Right renal cortex interstitium (tissue), 3 donors: ENCODE results near the gene LGALS1. TPM values are rescaled to one million over a fixed set of nuclear protein-coding genes. Genes with fewer than 3 reads are reported as not detected.

ENCODE experiments used
- DNase-seq, 3 donors: peaks; one replicate each; pipeline ENCODE4 v3.0.0-alpha.2; 2013; ENCODE audit warnings: low read depth in 3 of 3, low spot score in 2 of 3
- polyA plus RNA-seq, 3 donors: library from polyadenylated mRNA; unstranded; fragments of 120-200 nt; gene quantifications; one replicate each; pipeline ENCODE4 v1.2.1, GENCODE V29; 2013; ENCODE audit not compliant: insufficient read length in 3 of 3

Gene LGALS1
- polyA plus RNA-seq = 100 to 1,000 TPM; 308 to 363 (median 348) TPM

- DNase-seq = no peak
Observed at GRCh38 chr22:37674951-37675929, at the start of gene LGALS1. Gene LGALS1 (plus strand): TSS chr22:37675636. CDS start chr22:37675703, 67 bp downstream.

- DNase-seq = no peak
Observed at GRCh38 chr22:37625737-37626136, 49.7 kb upstream of the LGALS1 start.

- DNase-seq = no peak
Observed at GRCh38 chr22:37626144-37626543, 49.3 kb upstream of the LGALS1 start.

GRCh38 chr22:37626556-37627075 is 48.8 kb upstream of the LGALS1 start:
- DNase-seq = no peak

- DNase-seq = no peak
Observed at GRCh38 chr22:37627121-37627520, 48.3 kb upstream of the LGALS1 start.

GRCh38 chr22:37627545-37627944 is 47.9 kb upstream of the LGALS1 start:
- DNase-seq = no peak

- DNase-seq = no peak
Observed at GRCh38 chr22:37628830-37629229, 46.6 kb upstream of the LGALS1 start.

- no peak for DNase-seq
Observed at GRCh38 chr22:37629928-37630327, 45.5 kb upstream of the LGALS1 start.

GRCh38 chr22:37630839-37631435 is 44.5 kb upstream of the LGALS1 start:
- no peak for DNase-seq

GRCh38 chr22:37631448-37632173 is 43.8 kb upstream of the LGALS1 start:
- DNase-seq = no peak

GRCh38 chr22:37632174-37633088 is 43.0 kb upstream of the LGALS1 start:
- no peak for DNase-seq

GRCh38 chr22:37633089-37633624 is 42.3 kb upstream of the LGALS1 start:
- DNase-seq = no peak

- DNase-seq = peak; percentile 74 to 90 (median 85)
Observed at GRCh38 chr22:37633625-37634416, 41.6 kb upstream of the LGALS1 start.

- DNase-seq = no peak
Observed at GRCh38 chr22:37634417-37634924, 41.0 kb upstream of the LGALS1 start.

GRCh38 chr22:37635157-37635556 is 40.3 kb upstream of the LGALS1 start:
- DNase-seq = no peak

GRCh38 chr22:37636186-37636948 is 39.1 kb upstream of the LGALS1 start:
- DNase-seq = no peak

- DNase-seq = no peak
Observed at GRCh38 chr22:37636949-37637273, 38.5 kb upstream of the LGALS1 start.
